HepG2 (cell line): Measurements from ENCODE around the gene ZNF235. TPM values are rescaled to one million over a fixed set of nuclear protein-coding genes. Genes with fewer than 3 reads are reported as not detected.

Experiments
- ARNTL ChIP-seq: sonication (generic); formaldehyde crosslinking; IDR thresholded peaks from 2 replicates; pipeline ENCODE4 v1.4.0; 2020; ENCODE audit warnings: mild to moderate bottlenecking, missing genetic modification reagents
- BCL6 ChIP-seq: IDR thresholded peaks from 2 replicates; pipeline ENCODE4 v1.6.1; 2016; ENCODE audit warnings: missing genetic modification reagents, missing compliant biosample characterization
- ELF1 ChIP-seq: sonication (generic); formaldehyde crosslinking; IDR thresholded peaks from 2 replicates; pipeline ENCODE4 v1.4.0; 2020; ENCODE audit warnings: missing genetic modification reagents
- FOXM1 ChIP-seq: sonication (generic); formaldehyde crosslinking; IDR thresholded peaks from 2 replicates; pipeline ENCODE4 v1.5.0; 2020; ENCODE audit warnings: missing genetic modification reagents
- MATR3 ChIP-seq: sonication (generic); formaldehyde crosslinking; IDR thresholded peaks from 2 replicates; pipeline ENCODE4 v1.4.0; 2020; ENCODE audit warnings: missing genetic modification reagents
- MTA1 ChIP-seq: sonication (generic); formaldehyde crosslinking; IDR thresholded peaks from 2 replicates; pipeline ENCODE4 v1.4.0; 2020; ENCODE audit warnings: missing genetic modification reagents, mild to moderate bottlenecking, borderline replicate concordance
- NFIB ChIP-seq: sonication (generic); formaldehyde crosslinking; IDR thresholded peaks from 2 replicates; pipeline ENCODE4 v1.9.0; 2021; ENCODE audit warnings: missing genetic modification reagents, mild to moderate bottlenecking, borderline replicate concordance
- RBM39 ChIP-seq: fragments of 200-400 bp; formaldehyde crosslinking; IDR thresholded peaks from one replicate; pipeline ENCODE4 v1.6.1; 2018; ENCODE audit warnings: antibody characterized with exemption, mild to moderate bottlenecking, low read depth, low read length; ENCODE audit not compliant: poor library complexity, severe bottlenecking
- RCOR2 ChIP-seq: IDR thresholded peaks from 2 replicates; pipeline ENCODE4 v1.6.1; 2016; ENCODE audit warnings: missing biosample characterization, missing genetic modification reagents
- SALL2 ChIP-seq: sonication (generic); formaldehyde crosslinking; IDR thresholded peaks from 2 replicates; pipeline ENCODE4 v1.8.1; 2023; ENCODE audit warnings: mild to moderate bottlenecking, missing genetic modification reagents, inconsistent platforms
- TBX3 ChIP-seq: fragments of 450-650 bp; IDR thresholded peaks from 2 replicates; pipeline ENCODE4 v1.6.1; 2017; ENCODE audit warnings: antibody characterized with exemption, mild to moderate bottlenecking, inconsistent platforms, borderline replicate concordance
- TRIM24 ChIP-seq: sonication (generic); formaldehyde crosslinking; IDR thresholded peaks from 2 replicates; pipeline ENCODE4 v1.8.0; 2022; ENCODE audit warnings: mild to moderate bottlenecking, missing genetic modification reagents
- ZNF160 ChIP-seq: sonication (generic); formaldehyde crosslinking; IDR thresholded peaks from 2 replicates; pipeline ENCODE4 v1.8.0; 2022; ENCODE audit warnings: mild to moderate bottlenecking, inconsistent platforms, missing genetic modification reagents
- polyA plus RNA-seq, 8 experiments: library from polyadenylated mRNA; depleted of rRNA in 3 of 8; stranded (reverse) in 7 of 8; unstranded in 1 of 8; fragments of >200 nt; fragmentation: Illumina TruSeq in 4 of 8; extraction: Trizol in 4 of 8; gene quantifications; 2 replicates each; pipeline versions ENCODE4 v1.2.1 to v1.2.3, GENCODE V29; 2011 to 2016; ENCODE audit warnings: low read depth in 4 of 8, missing spikeins in 1 of 8, mixed read lengths in 1 of 8; ENCODE audit not compliant: insufficient read depth in 1 of 8
- total RNA-seq, 5 experiments: library from RNA; depleted of rRNA; stranded (reverse); fragments of >200 nt; fragmentation: Illumina TruSeq; extraction: Trizol; gene quantifications; 2 replicates each; pipeline ENCODE4 v1.2.3, GENCODE V29; 2016; ENCODE audit warnings: low read depth in 1 of 5
- TF ChIP-seq, protein P1 (sequence below): sonication (generic); formaldehyde crosslinking; IDR thresholded peaks from 2 replicates; pipeline ENCODE4 v1.8.0; 2022; ENCODE audit warnings: mild to moderate bottlenecking, missing genetic modification reagents, borderline replicate concordance
- TF ChIP-seq, protein P2 (sequence below): sonication (generic); formaldehyde crosslinking; IDR thresholded peaks from 2 replicates; pipeline ENCODE4 v1.5.0; 2020; ENCODE audit warnings: mild to moderate bottlenecking, missing genetic modification reagents, borderline replicate concordance
- TF ChIP-seq, protein P3 (sequence below): IDR thresholded peaks from 2 replicates; pipeline ENCODE4 v1.6.1; 2012; ENCODE audit warnings: low read depth, low read length, improper control_type of control experiment
- TF ChIP-seq, protein P4 (sequence below): IDR thresholded peaks from 2 replicates; pipeline ENCODE4 v1.6.1; 2016; ENCODE audit warnings: control low read depth
- TF ChIP-seq, protein P5 (sequence below): sonication (generic); formaldehyde crosslinking; IDR thresholded peaks from 2 replicates; pipeline ENCODE4 v1.5.0; 2020; ENCODE audit warnings: mild to moderate bottlenecking, missing genetic modification reagents, moderate library complexity
- TF ChIP-seq, protein P6 (sequence below): sonication (generic); formaldehyde crosslinking; IDR thresholded peaks from 2 replicates; pipeline ENCODE4 v1.5.1; 2020; ENCODE audit warnings: missing genetic modification reagents, mild to moderate bottlenecking, borderline replicate concordance
- TF ChIP-seq, protein P7 (sequence below): sonication (generic); formaldehyde crosslinking; IDR thresholded peaks from 2 replicates; pipeline ENCODE4 v1.4.0; 2020; ENCODE audit warnings: missing genetic modification reagents

ZNF235 gene
- total and polyA plus RNA-seq, 2 of the 13 experiments (the other 11 are each of a cell fraction or from before 2014, with no cell fraction given) = 4.8 to 5.5 TPM

DNA sequence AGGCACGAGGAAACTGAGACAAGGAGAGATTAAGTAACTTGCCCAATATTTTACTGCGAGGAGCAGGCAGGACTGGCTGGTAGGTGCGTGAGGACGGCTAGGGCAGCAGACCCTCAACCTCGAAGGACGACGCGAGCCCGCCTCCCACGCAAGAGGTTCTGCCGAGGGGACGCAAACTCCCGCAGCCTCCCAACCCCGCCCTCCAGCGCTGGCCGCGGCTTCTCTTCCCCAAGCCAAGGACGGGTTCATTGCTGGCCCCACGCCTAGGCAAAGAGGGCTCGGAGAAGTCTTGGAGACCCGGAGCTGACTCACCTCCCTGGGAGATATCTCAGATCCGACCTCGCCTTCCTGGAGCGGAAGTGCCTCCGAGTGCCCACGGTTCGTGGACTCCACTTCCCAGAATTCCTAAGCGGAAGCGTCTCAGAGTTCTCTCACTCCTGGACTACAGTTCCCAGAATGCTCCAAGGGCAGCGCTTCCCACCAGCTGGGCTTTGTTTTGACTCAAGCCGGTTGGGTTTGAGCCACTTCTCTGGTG lies at the start of gene ZNF235 (continued):
- TF ChIP-seq FOXM1 (CRISPR knock-in tag) (no peak), MATR3 (no peak), NFIB (CRISPR knock-in tag) (no peak), RBM39 (no peak), ZNF160 (CRISPR knock-in tag) (0 out of 2 replicates have a peak, but pooled peaks have one; percentile 44), ELF1 (CRISPR knock-in tag) (peak; percentile 94), MTA1 (no peak), ARNTL (no peak), BCL6 (CRISPR knock-in tag) (no peak), SALL2 (CRISPR knock-in tag) (peak; percentile 48; the same call in 1 of the 2 replicates), TRIM24 (CRISPR knock-in tag) (no peak), TBX3 (no peak), RCOR2 (CRISPR knock-in tag) (no peak)
- TF ChIP-seq, protein P1, sequence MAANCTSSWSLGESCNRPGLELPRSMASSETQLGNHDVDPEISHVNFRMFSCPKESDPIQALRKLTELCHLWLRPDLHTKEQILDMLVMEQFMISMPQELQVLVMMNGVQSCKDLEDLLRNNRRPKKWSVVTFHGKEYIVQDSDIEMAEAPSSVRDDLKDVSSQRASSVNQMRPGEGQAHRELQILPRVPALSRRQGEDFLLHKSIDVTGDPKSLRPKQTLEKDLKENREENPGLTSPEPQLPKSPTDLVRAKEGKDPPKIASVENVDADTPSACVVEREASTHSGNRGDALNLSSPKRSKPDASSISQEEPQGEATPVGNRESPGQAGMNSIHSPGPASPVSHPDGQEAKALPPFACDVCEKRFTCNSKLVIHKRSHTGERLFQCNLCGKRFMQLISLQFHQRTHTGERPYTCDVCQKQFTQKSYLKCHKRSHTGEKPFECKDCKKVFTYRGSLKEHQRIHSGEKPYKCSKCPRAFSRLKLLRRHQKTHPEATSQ = no peak
- TF ChIP-seq, protein P2, sequence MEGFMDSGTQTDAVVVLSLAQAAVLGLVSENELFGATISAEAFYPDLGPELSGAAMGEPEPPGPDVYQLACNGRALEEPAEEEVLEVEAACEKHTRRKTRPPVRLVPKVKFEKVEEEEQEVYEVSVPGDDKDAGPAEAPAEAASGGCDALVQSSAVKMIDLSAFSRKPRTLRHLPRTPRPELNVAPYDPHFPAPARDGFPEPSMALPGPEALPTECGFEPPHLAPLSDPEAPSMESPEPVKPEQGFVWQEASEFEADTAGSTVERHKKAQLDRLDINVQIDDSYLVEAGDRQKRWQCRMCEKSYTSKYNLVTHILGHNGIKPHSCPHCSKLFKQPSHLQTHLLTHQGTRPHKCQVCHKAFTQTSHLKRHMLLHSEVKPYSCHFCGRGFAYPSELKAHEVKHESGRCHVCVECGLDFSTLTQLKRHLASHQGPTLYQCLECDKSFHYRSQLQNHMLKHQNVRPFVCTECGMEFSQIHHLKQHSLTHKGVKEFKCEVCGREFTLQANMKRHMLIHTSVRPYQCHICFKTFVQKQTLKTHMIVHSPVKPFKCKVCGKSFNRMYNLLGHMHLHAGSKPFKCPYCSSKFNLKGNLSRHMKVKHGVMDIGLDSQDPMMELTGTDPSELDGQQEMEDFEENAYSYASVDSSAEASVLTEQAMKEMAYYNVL (CRISPR knock-in tag) = no peak
- TF ChIP-seq, protein P3, sequence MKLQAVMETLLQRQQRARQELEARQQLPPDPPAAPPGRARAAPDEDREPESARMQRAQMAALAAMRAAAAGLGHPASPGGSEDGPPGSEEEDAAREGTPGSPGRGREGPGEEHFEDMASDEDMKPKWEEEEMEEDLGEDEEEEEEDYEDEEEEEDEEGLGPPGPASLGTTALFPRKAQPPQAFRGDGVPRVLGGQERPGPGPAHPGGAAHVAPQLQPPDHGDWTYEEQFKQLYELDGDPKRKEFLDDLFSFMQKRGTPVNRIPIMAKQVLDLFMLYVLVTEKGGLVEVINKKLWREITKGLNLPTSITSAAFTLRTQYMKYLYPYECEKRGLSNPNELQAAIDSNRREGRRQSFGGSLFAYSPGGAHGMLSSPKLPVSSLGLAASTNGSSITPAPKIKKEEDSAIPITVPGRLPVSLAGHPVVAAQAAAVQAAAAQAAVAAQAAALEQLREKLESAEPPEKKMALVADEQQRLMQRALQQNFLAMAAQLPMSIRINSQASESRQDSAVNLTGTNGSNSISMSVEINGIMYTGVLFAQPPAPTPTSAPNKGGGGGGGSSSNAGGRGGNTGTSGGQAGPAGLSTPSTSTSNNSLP = no peak
- TF ChIP-seq, protein P4, sequence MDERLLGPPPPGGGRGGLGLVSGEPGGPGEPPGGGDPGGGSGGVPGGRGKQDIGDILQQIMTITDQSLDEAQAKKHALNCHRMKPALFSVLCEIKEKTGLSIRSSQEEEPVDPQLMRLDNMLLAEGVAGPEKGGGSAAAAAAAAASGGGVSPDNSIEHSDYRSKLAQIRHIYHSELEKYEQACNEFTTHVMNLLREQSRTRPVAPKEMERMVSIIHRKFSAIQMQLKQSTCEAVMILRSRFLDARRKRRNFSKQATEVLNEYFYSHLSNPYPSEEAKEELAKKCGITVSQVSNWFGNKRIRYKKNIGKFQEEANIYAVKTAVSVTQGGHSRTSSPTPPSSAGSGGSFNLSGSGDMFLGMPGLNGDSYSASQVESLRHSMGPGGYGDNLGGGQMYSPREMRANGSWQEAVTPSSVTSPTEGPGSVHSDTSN (CRISPR knock-in tag) = no peak
- TF ChIP-seq, protein P5, sequence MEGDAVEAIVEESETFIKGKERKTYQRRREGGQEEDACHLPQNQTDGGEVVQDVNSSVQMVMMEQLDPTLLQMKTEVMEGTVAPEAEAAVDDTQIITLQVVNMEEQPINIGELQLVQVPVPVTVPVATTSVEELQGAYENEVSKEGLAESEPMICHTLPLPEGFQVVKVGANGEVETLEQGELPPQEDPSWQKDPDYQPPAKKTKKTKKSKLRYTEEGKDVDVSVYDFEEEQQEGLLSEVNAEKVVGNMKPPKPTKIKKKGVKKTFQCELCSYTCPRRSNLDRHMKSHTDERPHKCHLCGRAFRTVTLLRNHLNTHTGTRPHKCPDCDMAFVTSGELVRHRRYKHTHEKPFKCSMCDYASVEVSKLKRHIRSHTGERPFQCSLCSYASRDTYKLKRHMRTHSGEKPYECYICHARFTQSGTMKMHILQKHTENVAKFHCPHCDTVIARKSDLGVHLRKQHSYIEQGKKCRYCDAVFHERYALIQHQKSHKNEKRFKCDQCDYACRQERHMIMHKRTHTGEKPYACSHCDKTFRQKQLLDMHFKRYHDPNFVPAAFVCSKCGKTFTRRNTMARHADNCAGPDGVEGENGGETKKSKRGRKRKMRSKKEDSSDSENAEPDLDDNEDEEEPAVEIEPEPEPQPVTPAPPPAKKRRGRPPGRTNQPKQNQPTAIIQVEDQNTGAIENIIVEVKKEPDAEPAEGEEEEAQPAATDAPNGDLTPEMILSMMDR (CRISPR knock-in tag) = no peak
- TF ChIP-seq, protein P6, sequence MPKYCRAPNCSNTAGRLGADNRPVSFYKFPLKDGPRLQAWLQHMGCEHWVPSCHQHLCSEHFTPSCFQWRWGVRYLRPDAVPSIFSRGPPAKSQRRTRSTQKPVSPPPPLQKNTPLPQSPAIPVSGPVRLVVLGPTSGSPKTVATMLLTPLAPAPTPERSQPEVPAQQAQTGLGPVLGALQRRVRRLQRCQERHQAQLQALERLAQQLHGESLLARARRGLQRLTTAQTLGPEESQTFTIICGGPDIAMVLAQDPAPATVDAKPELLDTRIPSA (CRISPR knock-in tag) = no peak
- TF ChIP-seq, protein P7, sequence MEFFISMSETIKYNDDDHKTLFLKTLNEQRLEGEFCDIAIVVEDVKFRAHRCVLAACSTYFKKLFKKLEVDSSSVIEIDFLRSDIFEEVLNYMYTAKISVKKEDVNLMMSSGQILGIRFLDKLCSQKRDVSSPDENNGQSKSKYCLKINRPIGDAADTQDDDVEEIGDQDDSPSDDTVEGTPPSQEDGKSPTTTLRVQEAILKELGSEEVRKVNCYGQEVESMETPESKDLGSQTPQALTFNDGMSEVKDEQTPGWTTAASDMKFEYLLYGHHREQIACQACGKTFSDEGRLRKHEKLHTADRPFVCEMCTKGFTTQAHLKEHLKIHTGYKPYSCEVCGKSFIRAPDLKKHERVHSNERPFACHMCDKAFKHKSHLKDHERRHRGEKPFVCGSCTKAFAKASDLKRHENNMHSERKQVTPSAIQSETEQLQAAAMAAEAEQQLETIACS (CRISPR knock-in tag) = no peak
